Epidermal melanocyte (primary cell): ENCODE results near the gene INSYN2A.
A peak's percentile ranks its signal among the peaks of the same experiment; 100 is the strongest.

Experiments
- DNase-seq: peaks from one replicate; pipeline ENCODE4 v3.0.0; 2011; ENCODE audit warnings: low spot score; ENCODE audit not compliant: insufficient read length

Gene INSYN2A

DNA sequence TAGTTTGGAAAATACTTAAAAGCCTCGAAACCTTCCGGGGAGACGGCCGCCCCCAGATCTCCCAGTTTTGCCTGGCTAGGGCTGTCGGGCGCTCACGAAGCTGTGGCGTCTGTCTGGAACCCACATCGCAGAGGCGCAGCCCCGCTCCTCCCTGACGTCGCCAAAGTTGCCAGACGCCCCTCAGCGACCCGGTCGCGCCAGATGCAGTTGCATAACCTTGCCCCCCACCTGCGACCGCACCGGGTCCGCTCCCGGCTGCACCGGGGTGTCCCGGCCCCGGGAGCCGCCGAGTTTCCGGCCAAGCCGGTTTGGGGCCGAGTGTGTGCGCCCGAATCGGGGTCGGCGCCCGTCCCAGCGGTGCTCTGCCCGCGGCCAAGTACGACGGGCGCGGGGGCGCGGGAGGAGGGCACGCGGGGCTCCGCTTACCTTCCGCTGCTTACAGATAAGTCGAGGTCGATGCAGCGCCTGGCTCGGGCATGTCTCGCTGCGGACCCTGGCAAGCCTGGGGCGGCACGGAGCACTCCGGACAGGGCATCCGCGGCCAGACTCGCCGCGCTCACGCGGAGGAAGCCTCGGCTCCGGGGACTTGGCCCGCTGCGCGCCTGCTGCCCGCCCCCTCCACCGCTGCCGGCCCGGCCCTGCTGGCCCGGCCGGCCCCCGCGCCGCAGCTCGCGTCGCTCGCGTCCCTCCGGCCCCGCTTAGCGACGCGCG is 665 bp downstream of the INSYN2A start:
- no peak for DNase-seq

DNA sequence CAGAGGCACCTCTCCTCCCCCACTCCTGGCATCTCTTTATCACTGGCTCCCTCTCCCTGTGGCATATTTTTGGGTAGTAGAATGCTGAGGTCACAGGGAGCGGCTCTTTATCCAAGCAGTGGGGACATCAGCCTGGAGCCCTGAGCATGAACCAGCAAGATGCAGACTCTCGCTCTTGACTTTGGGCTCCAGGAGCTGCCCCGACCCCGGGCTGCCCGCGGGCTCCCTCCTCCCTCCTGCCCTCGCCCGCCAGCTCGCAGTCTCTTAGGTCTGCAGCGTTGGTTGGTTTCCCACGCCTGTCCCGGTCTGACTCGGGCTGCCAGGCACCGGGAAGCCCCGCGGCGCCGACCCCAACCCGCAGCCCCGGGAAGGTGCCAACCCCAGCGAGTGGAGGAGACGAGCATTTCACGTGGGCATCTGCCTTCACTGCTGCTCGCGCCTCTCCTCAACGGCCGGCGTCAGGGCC is 1.3 kb downstream of the INSYN2A start:
- no peak for DNase-seq

DNA sequence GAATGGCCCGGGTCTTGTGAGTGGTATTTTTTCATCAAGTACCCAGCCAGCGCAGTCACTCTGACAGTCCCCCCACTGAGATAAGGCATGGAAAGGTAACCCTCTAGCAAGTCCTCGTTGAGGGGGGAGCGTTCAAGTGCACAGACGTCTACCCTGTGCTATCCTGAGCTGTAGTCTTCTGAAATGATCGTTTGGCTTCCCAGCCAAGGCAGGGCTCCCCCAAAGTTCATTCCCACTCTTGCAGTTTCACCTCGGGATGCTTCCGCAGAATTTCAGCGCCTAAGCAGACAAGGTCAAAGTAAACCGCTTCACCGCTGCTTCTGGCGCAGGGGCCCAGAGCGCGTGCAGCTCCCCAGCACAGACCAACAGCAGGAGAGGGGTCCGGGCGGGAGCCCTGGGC is 1.8 kb downstream of the INSYN2A start:
- no peak for DNase-seq

DNA sequence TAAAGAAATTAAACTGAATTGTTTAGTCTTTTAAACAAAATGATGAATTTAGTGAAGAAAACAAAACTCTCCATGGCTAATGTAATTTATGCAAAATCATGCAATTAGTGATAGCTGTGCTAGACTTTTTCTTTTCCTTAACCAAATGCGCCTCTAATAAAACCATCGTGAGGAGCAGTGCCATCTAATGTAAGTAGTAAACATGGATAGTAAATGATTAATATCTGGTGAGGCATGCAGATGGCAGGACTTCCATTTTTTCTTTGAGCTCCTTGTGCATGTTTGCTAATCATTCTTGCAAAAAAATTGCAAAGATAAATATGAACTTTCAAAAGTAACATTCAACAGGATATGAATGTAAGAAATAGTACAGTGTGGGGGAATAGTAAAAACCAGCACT is 2.3 kb downstream of the INSYN2A start:
- DNase-seq: no peak

DNA sequence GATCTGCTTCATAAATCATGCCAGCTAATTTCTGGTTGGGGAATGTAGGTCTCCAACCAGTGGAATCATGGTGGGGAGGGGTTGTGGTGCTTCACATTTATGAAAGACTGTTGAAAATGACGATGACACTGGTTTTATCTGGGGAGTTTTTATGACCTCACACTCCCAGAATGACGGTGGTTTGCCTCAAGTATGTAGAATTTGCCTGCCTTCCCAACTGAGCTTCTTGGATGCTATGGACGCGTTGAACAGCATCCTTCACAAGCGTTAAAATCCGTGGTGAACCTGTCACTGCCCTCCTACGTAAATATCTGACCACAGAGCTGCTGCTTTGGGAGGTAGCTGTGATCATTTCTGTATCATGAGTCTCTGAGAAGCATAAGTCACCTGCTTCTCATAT is 3.3 kb downstream of the INSYN2A start:
- DNase-seq: no peak

DNA sequence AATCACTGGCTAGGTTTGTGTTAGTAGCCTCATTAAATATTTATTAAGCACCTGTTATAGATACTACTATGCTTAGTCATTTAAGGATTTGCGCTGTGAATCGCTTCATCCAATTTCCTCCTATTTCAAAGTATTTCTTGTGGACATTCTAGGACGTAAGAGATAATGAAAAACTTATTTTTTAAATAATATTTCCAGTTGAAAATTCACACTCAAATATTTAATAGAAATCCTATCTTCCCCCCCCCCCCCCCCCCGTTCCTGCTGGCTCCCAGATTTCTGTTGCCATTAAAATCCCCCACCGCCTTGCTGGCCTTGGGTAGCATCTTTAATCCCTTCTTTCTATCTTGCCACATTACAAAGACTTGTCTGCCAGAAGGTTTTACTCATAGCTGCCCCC is 6.0 kb downstream of the INSYN2A start:
- no peak for DNase-seq

DNA sequence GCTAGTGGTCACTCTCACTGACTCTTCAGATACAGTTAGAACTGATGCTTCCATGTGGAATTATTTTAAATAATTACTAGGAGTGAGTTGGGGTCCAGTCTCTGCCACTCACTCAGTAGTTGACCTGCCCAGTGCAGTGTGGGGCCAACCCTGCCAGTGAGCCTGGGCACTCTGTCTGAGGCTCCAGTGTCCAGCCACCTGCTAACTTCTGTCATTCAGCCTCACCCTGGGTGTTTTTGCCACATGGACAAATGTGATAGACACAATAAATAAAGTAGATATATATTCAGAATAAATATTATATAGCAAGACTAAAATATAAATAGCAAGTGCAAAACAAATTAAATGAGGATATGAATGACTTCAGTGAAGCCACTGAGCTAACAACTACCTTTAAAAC is 7.2 kb downstream of the INSYN2A start:
- no peak for DNase-seq

DNA sequence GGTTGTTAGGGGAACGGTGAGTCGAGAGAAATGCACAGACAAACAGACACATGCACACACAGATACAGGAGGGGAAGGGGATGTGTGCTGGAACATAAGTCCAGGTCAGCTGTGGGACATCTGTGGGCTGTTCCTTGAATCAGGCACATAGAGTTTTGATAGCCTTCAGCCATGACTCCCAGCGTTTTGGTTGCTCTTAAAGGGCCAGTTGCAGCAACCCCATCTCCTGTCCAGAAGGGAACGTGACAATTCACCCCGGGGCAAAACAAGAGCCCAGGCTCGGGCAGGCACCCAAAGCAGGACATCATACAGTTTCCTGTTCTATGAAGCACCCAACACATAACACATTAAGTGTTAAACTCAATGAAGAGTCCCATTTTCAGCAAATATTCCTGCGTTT is 9.6 kb downstream of the INSYN2A start:
- DNase-seq: no peak

DNA sequence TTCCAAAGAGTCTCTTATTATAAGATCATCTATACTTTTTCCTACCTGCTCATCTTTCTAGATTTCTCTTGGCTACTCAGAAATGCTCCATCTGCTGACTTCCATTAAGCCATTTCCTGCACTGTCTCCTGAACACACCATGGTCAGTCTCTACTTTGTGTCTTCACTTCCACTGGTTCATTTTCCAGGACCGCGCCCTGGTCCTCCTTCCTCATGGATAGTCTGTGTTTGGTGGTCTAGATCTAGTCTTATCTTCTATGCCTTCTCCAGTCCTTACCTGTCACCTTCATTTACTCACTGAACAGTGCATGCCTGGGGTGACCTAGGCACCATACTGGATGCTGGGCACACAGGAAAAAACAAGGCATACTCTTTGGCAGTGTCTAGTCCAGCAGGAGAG is 11.8 kb downstream of the INSYN2A start:
- DNase-seq: no peak

DNA sequence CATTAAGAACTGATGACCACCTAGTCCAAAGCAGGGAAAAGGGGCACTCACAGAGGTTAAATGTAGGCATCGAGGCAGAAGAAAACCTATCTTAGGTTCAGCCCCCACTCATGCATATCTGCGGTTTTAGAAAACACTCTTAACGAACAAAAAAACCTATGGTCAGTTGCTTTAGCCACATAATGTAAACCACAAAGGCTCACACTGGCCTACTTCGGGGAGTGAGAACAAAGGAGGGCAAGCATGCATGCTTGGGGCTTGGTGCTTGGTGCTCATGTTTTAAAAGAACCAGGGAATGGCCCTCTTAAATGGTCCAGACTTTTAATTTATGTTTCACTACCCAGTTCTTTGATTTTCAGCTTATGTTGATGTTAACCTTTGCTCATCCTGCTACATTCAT is 14.2 kb downstream of the INSYN2A start:
- DNase-seq: no peak

DNA sequence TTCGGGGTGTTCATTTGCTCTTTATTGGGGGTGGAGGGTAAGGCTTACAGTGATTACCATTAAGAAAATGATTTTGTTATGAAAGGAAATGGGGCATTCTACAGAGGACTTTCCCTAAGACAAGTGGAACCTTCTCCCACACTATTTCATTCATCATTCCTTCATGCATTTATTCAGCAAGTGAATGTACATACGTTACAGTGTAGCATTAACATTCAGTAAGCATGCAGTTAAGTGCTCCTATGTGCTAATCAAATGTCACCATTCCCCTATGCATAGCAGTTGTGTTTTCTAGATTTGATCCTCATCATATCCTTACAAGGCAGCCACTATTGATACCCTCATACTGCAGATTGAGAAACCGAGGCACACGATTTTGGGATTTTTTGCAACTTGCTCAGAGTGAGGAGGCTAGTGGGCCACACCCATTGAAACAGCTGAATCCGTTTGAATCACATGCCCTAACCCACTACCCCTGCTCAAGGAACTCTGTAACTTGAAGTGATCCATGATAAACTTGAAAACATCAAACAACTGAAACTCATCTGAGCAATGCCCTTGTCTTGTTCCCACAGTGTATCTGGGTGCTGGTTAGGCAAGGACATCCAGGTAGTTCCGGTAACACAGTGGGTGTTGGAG is 16.7 kb downstream of the INSYN2A start:
- DNase-seq: no peak

DNA sequence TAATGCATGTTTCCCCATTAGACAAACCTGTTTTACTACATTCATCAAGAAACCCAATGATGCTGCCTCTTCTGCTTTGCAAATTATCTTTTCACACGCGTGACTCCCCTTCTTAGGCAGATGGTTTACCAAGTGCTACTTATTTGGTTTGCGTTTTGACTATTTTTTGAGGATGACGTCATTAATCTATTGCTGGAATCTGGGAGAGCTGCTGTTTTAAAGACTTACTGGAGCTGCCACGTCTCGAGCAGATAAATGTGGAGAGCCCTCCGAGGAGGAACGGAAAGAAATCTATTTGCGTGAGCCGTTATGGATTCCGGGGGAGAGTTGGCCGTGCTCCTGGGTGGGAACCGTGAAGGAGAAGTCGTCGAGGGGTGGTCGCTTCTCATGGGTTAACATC is 19.7 kb downstream of the INSYN2A start:
- DNase-seq: no peak

DNA sequence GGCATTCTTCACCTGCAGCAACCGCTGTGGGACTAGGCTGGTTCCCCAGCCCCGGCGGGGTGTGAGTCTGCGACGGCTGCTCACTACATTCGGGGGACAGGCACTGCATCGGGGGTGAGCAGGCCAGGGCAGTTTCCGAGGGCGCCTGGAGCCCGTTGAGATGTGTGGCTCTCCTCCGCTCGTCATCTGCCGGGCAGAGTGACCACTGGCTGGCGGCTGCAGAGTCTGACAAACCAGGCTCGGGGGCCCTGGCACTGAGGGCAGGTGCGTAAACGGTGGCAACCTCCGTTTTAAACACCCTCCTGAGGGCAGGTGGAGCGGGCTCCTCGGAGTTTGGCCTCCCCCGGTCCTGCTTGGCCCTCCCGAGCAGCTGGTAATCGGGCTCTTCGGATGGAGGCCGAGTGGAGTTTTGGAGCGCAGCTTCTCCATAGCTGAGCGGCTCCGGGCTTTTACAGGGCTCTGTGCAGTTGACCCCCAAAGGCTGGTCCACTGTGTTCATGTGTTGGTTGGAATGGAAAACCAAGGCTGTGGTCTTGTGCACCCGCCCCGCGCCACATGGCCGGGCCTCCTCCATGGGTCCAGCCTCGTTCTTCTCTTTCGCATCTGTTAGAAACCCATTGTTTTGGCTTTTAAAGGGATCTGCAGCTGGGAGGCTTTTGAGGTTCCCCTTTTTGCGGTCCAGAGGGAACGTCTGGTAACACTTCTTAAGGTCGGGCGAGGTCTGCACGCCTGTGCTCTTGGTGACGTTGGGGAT is 20.9 kb downstream of the INSYN2A start:
- DNase-seq: no peak

DNA sequence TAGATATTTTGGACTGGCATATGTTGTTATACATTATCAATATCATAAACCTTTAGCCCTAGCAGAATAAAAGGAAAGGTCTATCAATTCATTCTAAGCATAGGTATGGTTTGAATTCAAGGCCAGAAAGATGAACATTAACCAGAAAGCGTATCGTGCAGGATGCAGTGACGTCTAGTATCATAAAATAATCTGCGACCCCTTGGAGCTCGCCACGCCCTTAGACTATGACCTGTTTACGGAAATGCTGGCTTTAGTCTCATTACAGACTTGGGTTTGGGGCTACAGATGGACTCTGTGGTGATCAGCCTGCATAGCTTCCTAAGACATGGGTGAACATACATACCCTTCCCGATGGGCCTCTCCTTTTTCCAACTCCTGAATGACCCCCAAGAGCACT is 21.5 kb downstream of the INSYN2A start:
- no peak for DNase-seq

DNA sequence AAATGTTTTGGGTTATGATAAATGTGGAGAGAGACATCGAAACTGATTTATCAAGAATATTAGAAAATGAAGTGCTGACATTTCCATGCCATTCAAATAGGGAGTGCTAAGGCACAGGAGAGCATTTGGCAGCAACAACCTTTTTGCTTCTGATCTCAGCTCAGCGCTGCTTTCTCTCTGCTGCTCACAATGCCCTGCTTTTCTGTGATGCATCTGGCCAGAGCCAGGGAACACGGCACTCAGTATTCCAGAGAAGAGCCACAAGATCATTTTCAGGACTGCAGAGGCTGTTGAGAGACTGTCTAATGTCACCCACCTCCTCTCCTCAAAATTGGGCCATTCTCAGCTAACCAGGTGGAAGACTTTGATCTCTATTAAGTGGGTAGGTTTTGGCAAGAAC is 28.1 kb downstream of the INSYN2A start:
- no peak for DNase-seq

DNA sequence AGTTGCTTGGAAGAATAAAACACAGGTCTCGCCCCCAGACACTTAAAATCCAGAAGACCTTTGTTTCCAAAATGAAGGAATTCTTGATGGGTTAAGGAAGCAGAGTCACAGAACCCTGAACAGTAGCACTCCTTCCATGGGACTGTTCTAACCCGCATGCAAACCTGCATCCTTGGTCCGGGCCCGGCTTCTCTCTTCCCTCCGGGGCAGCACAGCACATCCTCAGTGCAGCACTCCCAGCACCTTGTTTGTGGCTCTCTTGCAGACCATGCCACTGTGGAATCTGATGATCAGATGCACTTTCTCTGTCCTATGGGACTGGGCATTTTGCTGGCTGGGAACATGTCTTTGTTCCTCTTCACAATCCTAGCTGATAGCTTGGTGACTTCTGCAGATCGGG is 33.5 kb downstream of the INSYN2A start:
- no peak for DNase-seq

DNA sequence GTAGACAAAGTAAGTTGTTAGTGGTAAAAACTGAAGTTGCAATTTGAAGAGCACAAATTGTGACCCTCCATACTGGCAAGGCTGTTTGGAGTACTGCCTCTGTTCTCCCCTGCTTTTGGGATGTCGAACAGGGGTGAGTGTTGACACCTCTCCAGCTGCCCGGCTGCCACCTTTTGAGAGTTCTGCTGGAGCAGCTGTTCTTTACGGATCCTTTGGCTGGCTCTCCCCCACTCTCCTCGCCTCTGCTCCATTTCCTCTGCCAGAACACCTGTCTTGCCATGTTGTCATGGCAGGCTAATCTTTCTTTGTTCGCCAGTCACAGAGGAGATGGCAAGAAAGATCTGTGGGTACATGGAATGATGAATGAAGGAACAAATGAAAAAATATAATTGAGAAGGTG is 34.9 kb downstream of the INSYN2A start:
- no peak for DNase-seq

DNA sequence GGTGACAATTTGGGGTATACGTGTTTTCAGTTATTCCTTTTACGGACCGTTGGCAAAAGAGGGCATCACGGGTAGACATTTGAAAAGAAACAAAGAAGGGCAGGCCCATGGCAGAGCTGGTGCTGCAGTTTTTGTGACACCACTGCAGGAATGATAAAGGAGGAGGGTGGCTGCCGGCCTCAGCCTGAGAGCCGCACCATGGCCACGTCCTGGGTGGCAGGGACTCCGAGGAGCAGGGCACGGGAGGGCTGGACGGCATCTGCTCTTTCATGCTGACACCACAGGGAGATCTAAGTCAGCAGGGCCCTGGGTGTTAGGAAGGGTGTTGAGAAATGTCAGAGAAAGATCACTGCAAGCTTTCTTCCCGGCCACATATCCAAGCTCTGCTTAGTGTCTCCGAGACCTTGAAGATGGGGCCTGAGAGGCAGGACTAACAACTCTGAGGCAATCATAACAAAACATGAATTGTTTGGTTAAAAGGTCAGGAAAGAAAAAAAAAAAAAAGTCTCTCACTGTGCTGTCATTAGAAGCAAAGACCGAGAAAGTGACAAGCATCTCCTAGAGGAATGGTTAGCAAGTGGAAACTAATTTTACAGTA is 36.6 kb downstream of the INSYN2A start:
- DNase-seq: no peak

DNA sequence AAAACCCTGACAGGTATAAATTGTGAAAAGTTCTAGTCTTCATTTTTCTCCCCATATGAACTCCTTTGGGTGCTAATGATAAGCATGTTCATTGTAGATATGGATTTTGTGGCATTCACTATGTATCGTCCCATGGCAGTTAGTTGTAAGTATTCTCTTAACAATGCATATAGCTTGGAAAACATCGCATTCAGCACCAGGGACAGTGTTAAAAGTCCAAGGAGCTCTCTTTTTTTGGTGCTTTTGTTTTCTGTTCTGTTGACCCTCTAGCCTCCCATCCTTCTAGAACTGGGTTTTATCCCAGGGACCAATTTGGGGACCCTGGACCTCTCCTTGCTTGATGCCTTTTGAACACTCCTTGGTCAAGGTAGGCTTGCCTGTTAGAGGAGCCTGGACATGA is 37.7 kb downstream of the INSYN2A start:
- DNase-seq: no peak

DNA sequence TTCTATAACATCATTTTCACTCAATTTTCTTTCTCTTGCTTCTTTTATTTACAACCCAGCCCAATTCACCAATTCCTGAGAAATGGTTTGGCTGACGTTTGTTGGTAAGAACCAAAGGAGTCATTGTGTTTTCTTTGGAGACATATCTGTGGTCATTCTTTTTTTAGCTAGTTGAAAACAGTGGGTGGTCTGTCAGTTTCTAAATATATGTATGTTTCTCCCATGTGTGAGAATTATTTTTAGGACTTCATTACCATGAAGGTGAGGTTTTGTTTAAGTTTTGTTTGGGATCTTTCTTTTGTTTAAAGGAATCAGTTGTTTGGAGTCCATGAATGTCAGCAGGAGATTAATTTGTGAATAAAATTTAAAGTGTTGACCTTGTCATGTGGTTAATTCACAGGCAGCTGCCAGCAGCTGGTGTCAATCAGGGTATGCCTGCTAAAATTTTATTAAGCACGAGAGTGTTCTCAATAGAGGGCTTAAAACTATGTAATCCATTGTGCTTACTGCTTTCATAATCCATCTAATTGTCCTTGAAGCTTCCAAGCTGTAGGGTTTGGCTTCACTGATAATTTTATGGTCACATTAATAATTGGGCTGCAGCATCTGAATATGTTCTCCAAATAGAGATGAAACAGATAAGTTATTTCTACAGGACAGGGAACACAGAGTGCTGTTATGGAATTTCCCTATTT is 38.7 kb downstream of the INSYN2A start:
- DNase-seq: peak; percentile 62

DNA sequence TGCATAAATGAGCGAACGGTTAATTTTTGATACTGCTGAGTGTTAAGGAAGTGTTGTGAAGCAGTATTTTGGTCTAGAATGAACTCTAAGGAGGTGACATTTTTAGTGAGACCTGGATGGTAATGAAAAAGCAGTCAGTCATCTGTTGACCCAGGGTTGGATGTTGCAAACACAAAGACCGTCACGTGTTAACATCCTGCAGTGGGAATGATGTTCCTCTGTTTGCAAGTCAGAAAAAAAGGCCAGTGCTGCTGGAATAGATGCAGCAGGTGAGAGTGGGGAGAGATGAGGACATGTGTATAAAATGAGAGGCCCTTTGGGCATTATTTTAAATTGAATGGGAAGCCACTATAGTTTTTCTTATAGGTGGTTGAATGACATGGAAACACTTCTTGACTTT is 39.3 kb downstream of the INSYN2A start:
- no peak for DNase-seq
